ENCODE data around the gene GLT1D1.
"Not testable (repeated sequence)": the region's sequence is repeated elsewhere in the genome, so short reads cannot be mapped to it uniquely, and the experiment has no call there.

The GLT1D1 gene

DNA sequence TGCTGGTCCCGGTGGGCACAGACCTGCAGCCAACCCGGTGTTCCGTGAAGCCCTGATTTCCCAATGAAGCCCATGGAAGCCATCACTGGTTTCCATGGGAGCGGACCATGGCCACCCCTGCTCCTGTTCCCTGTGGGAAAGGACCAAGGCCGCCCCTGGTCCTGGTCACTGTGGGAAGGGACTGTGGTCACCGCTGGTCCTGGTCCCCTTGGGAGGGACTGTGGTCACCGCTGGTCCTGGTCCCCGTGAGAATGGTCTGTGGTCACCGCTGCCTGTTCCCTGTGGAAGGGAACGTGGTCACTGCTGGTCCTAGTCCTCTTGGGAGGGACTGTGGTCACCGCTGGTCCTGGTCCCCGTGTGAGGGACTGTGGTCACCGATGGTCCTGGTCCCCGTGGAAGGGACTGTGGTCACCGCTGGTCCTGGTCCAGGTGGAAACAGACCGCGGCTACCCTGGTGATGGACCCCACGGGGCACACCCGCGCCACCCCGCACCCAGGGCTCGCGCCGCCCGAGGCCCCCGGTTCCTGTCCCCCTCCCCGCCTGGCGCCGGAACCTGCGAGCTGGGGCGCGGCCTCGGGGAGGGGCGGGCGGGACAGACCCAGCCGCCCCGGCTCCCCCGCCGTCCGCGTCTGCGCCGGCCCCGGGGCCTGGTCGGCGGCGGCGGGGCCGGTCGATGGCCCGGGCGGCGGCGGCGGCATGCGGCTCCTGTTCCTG is at the start of gene GLT1D1:
GLT1D1 (plus strand) TSS at position 594 of the 715 bp plus-strand sequence; CDS start at position 698, 104 bp downstream.
- DNase-seq (ENCODE audit: low read depth): no peak

DNA sequence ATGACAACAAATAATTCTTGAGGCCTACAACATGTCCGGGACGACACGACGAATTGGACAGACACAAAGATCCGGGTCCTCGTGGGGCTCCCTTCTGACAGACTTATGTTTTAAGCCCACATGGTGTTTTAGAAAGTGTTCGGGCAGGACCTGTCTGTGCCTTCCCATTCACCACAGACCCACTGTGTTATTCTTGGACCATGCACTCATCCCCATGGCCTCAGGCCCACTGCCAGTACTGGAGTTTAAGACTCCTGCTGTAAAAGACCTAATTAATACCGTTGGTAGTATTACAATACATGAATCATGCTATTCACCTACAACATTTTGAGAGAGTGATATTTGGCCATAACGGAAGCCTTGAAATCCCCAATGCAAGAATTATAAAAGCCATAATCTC is 49.5 kb upstream of the GLT1D1 start:
- no peak for DNase-seq (ENCODE audit: low read depth)

DNA sequence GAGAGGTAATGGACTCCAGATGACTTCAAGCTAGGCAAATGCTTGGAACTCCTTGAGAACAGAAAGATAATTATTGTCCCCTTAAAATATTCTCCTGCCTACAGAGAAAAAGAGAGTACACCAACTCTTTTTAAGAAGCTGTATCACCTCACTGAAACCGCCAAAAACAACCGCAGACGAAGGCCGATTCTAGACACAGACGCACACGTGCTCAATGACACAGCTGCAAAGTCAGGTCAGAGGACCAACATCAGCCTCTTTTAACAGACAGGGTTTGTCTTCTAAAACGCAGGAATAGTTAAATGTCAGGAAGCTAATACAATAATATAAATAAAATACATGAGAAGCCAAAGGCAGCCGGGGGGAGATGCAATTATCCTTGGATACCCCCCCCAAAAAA is 48.5 kb upstream of the GLT1D1 start:
- DNase-seq (ENCODE audit: low read depth): no peak

DNA sequence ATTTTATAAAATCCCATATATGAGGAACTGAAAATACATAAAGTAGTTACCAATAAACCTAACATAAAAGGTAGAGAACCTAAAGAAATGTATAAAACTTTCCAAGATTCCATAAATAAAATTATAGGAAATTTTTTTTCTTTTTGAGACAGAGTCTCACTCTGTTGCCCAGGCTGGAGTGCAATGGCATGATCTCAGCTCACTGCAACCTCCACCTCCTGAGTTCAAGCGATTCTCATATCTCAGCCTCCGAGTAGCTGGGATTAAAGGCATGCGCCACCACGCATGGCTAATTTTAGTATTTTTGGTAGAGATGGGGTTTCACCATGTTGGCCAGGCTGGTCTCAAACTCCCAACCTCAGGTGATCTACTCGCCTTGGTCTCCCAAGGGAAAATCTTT is 47.9 kb upstream of the GLT1D1 start:
- not testable (repeated sequence) for DNase-seq (ENCODE audit: low read depth)

DNA sequence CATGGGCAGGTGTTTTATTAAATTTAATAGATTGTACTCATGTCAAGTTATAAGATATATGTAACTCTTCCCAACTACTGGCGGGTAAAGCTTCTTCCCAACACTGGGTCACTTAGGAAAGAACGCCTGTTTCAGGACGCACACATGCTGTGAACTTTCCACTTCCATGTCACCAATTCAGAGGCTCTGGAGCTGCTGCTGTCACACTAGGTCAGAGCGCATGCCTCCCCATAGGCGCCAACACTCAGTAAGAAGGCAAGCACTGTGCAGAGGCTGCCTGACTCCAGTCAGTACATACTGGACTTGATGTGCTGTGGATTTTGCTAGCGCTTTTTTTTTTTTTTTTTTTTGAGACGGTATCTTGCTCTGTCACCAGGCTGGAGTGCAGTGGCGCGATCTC is 46.7 kb upstream of the GLT1D1 start:
- no peak for DNase-seq (ENCODE audit: low read depth)

DNA sequence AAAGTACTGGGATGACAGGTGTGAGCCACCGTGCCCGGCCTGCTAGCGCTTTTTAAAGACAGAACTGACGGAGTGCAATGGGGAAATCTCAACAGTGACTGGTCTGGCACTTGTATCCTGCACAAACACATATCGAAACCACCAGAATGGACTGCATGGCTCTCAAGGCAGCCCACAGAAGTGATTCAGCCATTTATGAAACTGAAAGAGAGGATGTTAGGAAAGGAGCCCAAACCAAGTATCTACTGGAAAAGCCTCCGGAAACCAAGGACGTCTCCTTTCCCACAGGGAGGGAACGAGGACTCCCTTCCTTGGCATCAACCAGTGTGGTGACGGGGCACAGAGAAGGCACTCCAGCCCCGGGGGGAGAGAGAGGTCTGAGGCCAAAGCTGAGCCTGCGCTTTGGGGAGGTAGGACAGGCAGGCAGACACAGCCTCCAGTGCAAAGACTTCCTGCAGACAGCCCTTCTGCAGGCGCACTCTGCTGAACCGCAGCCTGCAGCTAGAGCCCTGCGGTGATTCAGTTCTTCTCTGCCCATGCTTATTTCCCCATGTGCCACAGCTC is 46.0 kb upstream of the GLT1D1 start:
- DNase-seq (ENCODE audit: low read depth): no peak

DNA sequence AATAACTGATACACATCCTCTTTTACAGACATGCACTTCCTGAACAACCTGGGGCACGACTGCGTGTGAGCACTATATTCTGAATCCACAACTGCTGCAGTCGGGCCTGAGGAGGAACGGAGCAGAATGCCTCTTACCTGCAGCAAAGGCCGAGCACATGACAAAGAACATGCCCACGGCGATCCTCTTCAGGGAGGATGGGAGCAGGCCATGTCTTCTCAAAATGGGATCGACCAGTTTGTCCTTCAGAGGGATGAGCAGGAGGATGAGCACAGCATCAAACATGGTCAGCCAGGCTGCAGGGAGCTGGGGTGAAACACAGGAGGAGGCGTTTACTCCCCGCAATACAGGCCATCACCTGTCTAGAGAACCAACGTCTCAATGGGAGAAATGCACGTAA is 44.6 kb upstream of the GLT1D1 start:
- DNase-seq (ENCODE audit: low read depth): no peak

DNA sequence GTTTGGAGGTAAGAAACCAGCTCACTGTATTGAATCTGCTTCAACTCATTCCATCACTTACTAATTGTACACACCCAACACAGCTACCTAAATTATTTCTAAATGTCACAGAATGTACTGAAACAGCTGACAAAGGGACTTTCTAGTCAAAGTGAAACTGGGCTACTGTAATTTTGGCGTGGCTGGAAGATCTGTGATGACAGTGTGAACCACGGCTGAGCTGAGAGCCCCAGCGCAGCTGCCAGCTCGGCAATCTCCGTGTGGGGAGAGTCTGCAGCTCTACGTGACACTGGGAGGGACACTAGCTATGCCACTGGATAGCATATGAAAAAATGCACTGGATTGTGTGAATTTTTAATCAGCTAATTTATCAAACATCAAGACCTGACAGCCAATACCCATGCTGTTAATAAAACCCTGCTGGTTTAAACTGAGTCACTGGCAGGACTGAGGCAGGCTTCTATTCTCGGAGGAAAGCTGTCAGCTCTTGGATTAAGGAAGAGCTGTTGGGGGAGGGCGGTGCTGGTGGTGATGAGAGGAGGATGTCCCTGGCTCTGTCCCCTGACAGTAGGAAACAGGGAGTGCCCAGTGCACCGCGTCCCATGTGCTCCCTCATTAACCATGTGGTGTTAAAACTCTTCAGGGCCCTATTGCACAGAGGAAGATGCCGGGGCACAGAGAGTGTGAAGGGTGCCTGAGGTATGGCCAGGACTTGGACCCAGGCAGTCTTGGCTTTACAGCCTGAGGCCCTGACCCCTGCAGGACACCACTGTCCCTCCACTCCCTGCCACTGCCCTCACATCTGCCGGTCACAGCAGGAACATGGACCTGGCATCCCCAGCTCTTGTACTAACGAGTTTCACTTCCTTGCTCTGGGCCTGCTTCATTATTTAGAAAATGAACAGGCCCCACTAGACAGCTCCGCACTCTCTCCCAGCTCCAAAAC is 42.8 kb upstream of the GLT1D1 start:
- no peak for DNase-seq (ENCODE audit: low read depth)

DNA sequence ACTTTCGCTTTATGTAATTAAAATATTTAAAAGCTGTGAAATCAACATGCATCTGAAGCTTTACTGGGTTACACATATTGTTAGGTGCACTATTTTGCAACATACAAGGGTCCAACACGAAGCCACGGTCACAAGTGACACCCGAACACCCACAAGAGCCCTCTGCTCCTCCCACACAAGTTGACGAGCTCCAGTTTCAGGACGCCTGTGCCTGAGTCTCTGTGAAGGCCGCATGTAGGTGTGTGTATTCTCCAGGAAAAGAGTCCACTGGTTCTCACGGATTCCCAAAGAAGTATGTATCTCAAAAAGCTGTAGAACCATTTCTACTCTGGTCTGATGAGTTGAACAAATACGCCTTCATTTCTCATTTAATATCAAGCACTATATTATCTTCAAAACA is 41.5 kb upstream of the GLT1D1 start:
- DNase-seq (ENCODE audit: low read depth): no peak

DNA sequence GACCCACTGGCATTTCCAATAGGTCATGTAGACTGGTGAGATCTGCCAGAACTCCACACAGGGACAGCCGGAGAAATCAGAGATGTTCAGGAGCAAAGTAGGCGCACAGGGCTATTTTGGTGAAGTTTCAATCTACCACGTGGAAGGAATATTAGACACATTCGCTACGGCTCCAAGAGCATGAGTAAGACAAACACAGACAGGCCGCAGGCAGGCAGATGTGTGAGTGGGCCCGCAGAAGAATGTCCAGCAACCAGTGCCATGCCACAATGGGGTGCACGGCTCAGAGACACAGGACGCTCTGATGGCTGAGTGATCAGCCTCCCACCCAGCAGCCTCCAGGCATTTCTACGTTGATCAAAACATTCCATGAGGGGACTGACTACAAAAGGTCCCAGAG is 39.9 kb upstream of the GLT1D1 start:
- no peak for DNase-seq (ENCODE audit: low read depth)

DNA sequence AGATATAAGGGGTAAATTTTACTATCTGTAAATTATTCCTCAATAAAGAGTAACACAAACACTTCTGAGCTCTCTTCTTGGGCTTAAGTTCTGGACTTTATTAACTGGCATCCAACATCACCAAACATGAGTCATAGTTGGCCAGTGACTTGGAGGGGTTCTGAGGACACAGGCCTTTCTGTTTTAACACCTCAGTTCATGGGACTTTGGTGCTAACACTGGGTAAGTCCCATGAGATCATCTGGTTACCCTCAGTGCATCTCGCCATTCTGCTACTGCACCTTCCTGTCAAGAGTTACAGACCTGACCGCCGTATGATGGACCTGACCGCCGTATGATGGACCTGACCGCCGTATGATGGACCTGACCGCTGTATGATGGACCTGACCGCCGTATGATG is 39.4 kb upstream of the GLT1D1 start:
- no peak for DNase-seq (ENCODE audit: low read depth)

DNA sequence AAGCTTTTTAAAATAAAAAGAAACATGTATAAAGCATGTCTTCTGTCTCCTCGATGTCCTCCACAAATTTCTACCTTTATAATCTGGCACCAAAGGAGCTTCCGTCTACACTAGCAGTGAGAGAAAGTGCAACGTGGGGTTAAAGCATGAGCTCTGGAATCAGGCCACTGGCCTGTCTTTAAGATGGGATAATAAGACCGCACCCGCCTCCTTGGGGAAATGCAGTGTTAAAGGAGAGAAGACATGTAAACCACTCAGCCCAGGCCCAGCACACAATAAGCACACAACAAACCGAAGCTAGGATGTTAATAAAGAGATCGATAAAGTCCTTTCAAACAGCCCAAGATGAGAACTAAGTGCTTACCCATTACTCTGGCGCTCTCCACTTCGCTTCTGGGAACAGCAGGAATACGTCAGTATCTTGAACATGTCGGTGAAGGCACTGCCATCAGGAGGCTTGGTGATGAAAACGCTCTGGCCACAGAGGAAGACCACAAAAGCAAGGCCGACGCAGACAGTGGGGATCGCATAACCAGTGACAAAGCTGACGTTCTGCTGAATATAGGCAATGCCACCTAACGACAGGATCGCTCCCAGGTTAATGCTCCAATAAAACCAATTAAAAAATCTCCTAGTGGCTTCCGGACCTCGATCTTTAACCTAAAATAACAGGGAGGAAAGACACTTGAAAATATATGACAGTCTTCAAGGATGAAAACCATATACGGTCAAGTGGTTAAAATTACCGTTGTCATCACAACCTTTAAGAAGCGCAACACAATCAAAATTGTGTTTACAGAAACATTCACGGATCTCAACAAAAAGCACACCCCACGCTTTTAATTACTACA is 38.6 kb upstream of the GLT1D1 start:
- no peak for DNase-seq (ENCODE audit: low read depth)

DNA sequence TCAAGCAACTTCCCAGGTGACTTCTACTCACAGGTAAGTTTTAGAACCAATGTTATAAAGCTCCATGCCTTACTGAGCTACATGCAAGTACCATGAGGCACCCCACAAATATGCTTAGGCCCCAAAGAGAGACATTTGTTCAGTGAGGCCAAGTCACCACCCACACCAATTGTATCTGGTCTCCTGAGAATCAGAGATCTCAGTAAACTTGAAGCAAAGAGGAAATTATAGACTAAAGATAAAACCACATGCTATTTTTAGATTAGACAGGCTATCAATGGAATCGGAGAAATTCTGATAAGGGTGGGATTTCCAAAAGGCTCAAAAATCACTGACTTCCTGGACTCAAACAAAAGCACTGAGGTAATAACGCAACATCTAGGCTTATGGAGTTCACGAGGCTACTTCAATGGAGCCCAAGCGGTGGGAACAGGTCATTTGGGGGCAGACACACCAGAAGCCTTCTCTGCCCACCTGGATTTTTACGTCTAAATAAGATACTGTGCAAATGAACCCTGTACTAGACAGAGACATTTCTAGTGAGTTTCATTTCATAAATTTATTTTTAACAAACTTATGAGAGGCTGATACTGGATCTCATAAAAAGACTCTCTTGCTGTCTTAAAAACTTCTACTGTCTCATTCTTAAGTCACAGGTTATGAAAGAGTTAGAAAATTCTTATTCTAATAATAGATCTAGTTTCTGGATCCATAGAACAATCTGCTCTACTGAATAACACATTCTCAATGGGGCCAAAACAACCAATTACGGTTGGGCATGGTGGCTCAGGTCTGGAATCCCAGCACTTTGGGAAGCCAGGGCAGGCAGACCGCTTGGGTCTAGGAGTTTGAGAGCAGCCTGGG is 37.3 kb upstream of the GLT1D1 start:
- no peak for DNase-seq (ENCODE audit: low read depth)

DNA sequence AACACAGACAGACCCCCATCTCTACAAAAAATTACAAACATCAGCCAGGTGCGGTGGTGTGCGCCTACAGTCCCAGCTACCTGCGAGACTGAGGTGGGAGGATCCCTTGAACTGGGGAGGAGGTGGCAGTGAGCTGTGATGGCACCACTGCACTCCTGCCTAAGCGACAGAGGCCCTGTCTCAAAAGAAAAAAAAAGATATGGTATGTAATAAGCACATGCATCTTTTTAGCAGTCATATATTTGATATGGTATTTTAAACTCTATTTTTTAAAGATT is 36.7 kb upstream of the GLT1D1 start:
- DNase-seq (ENCODE audit: low read depth): no peak

DNA sequence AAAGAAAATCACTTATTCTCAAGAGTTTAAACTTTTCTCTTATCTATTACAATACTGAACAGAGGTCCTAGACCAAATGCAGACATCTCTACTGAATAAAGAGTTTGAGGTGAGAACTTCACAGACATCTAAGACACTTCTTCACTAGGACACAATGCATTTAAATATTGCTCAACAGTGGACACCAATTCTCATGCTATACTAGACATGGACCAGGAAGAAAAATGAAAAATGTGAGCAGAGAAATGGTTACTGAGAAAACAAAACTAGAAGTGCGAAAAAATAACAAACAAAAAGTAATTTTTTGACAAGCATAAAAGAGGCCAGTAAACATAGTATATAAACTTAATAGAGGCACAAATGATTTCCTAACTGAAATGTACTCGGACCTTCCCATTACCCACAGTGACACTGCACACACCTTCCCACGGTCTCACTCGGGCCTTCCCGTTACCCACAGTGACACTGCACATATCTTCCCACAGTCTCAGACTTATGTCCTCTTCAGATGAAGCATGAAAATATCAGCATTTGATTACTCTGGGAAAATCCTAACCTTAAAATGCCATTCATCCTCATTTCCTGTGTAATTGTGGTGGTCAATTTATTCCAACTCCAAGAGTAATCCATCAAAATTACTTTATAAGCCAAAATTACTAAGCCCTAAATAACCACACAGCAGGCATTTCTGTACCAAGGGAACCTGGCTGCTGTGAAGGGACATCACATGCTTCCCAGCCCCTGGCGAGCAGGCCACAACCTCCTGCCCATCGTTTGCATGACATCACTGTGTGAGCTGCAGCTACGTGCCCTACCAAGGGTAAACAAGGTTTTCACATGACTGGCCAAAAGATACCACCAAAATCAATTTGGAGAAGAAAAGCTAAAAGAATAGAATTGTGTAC is 35.9 kb upstream of the GLT1D1 start:
- no peak for DNase-seq (ENCODE audit: low read depth)

DNA sequence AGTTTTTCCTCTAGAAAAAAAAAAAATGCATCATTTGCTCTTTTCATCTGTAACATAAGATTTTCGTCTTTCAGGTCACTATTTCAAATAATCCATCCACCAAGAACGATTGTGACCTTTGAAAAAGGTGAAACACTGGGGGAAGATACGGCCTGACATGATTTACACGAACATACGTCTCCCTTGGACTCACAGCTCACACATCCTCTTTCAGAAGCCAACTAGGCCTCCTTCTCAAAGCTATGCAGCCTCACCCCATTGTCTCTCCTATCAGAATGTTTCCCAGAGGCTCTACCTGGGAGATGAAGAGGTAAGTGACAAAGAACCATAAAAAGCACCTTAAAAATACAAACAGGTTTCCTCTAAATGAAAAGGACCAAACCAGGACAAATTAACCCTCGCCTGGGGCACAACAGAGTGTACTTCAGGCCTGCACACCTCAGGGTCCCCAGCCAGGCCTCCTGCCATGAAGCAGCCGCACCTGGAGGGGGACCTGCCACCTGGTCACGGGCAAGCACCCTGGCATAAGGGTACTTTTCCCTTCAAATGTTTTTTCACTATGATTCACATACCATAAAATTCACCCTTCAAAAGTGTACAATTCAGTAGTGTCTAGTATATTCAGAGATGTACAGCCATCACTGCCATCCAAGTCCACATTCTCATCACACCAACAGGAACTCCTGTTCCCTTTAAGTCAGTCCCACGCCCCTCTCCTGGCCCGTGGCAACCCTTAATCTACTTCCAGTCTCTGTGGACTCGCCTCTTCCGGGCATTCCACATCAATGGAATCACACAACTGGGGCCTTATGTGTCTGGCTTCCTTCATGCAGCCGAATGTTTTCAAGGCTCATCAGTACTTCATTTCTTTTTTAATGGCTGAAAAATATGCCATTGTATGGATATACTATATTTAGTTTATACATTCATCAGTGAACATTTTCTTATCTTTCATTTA is 34.9 kb upstream of the GLT1D1 start:
- DNase-seq (ENCODE audit: low read depth): no peak

DNA sequence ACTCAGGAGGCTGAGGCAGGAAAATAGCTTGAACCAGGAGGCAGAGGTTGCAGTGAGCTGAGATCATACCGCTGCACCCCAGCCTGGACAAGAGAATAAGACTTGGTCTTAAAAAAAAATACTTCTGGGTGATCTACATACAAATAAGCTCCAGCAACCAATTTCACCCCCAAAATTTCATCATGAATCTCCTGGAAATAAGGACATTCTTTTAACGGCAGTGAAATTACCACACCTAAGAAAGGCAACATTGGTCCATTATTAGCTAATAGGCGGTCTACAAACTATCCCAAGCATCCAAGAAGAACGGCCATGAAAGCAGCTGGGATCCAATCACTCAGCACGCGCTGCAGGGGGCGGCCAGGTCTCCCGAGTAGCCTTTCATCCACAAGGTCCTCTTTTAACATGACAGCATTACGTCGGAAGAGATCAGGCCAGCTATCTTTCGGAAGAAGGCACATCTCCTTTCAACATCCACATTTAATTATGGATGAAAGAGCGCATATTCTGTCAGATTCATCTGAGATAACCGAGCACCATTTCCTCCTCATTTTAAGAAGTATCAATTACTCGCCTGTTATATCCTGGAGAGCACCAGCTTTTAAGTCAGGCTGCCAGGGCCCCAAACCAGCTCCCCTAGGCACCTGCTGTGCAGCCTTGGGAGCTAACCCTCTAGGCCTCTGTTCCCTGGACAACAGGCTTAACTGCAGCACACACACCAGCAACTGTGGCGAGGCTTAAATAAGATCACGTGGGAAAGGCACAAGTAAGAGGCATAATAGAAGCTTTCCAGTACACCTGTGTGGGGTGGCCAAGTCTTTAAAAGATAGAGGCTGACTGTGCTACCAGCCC is 33.8 kb upstream of the GLT1D1 start:
- no peak for DNase-seq (ENCODE audit: low read depth)

DNA sequence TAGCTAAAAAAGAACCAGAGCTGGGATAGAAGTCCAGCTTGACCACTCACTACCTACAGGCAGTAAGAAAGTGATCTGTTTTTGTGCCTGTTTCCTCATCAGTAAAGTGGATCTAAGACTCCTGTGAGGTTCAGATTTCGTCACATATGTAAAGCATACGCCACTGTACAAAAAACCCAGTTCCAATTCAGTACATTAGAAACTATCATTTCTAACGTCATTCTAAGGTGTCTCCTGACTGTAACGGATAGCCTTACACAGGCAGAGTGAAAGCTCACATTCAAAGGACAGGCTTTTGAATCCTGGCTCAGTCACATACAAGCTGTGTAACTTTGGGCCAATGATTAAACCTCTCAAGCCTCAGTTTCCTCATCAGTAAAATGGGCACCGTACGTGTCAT is 33.0 kb upstream of the GLT1D1 start:
- DNase-seq (ENCODE audit: low read depth): no peak
